DMS114 treated with DMSO at 0.1 percent for 48 hours (cell line): ENCODE measurements around the gene PAIP2B.
"Not testable (repeated sequence)": the region's sequence is repeated elsewhere in the genome, so short reads cannot be mapped to it uniquely, and the experiment has no call there.

Experiments
- DNase-seq: peaks from one replicate; lab custom pipeline; 2025; ENCODE audit not compliant: unreplicated experiment; lab: John Stamatoyannopoulos, UW

PAIP2B gene, protein sequence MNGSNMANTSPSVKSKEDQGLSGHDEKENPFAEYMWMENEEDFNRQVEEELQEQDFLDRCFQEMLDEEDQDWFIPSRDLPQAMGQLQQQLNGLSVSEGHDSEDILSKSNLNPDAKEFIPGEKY

DNA sequence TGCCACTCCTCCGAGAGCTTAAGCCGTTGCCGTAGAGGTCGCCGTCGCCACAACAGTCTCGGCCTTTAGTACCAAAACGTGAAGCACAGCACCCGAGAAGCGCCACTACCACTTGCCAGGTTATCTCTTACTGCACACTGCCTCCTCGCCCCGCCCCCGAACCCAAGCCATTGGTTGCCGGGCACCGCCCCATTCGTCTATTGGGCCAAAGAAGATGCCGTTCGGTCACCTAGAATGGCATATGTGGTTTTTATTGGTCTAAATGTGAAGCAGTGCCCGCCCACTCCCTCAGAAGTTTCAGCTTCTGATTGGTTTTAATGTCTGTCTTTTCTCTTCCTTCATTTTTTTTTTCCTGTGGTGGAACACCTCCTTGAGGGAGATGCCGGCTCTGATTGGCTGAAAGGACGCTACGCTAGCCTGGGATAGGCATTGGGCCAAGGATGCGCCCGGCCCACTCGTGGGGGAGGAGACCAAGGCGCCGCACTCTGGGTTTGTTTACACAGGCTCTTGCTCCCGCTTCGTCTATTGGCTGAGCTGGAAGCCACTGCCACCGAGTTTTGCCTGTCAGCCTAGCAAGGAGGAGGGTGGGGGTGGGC is at the start of gene PAIP2B:
Gene PAIP2B, minus strand, starts transcription at position 139 of the 596 bp plus-strand sequence. CDS start 24,514 bp downstream, outside the sequence.
- DNase-seq, result peak; percentile 100

DNA sequence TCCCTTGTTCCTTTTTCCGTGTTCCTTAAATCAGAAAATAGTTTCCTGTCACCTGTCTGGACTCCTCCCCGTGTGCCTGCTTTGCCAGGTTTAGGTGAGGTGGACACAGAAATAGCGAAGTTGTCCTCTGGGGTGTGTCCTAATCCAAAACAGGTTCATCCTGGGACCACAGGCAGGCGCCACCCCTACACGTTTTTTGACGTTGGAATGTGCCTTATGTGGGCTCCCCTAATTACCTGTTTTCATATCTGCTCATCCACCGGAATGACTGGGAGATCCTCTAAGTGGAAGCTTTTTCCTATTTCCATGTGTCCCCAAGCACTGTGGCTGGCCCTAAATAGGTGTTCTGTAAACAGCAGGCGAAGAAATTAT is 49.0 kb upstream of the PAIP2B start:
- DNase-seq, result no peak

DNA sequence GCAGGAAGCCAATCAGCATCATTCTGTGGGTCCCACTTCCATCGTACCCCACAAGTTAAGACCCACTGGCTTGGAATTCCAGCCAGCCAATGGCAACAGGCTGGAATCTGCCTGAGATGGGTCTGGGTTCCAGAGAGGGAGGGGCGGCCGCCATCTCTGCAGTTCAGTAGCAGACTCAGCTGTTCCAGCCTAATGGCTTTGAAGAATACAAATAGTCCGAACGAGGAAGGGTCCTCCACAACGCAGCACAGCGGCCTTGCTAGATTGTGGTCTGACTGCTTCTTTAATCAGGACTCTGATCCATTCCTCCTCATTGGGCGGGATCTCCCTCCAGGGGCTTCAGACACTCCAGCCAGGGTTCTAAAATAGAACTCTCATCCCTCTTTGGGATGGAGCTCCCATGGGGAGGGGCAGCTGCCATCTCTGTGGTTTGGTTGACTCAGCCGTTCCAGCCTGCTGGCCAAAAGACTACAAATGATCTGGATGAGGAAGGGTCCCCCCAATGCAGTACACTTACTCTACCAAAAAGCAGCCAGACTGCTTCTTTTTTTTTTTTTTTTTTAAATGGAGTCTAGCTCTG is 42.7 kb upstream of the PAIP2B start:
- no peak for DNase-seq

DNA sequence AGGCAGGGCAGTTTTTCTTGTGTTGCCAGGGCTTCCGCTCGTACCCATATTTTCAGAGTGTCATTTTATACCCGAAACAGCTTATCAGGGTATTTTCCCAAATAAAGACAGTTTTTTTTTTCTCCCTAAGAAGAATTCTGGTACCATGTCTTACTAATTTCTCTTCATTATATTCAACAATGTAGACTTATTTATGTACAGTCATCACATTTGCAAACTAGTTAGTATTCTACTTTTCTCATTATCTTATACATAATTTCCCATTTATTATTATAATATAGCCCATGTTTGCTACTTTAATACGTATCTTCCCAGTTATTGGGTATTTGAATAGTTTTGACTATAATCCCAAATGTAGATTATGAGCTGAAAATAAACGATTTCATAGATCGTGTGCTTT is 36.5 kb upstream of the PAIP2B start:
- DNase-seq, result no peak

DNA sequence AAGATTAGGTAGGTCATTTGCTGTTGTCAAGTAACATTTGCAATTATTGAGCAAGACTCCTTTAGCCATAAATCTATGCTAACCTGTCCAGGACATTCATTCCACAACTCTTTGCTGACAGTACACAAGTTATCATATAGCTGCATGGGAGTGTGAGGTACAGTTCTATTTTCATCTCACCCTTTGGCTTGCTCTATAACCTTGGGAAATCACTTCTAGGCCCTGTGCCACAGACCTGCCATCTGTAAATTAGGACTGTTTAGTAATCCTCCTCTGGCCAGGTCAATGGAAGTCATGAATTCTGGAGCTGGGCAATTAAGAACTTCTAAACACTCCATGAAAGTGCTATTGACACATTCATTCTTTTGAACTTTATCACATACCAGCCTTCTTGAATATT is 34.6 kb upstream of the PAIP2B start:
- DNase-seq, result no peak

DNA sequence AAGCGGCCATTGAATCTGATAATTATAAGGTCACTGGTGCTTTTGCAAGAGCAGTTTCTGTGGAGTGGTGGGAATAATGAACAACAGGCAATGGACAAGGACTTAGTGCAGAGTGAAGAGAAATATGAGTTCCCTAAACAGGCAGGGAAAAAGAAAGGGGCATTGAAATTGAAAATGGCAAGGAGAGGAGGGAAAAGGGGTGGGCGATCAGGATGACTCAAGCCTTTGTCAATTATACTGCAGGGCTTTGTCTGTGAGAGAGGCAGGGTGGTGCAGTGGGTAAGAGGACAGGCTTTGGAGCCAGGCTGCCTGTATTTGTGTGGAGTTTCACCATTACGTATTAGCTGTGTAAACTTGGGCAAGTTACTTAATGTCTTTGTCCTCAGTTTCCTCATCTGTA is 29.5 kb upstream of the PAIP2B start:
- no peak for DNase-seq

DNA sequence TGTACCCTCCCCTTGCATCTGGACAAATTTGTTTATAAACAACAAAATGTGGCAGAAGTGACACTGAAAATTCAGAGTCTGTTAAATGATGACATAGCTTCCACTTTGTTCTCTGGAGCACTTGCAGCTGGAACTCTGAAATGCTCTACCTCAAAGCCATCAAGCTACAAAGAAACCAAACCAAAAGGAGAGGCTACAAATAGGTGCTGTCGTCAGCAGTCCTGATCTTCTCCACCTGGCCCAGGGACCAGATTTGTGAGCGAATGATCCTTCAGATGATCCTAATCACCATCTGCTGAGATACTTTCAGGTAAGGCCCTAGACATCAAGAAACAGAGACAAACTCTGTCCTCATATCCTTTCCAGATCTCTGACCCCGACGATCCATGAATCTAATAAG is 27.9 kb upstream of the PAIP2B start:
- no peak for DNase-seq

DNA sequence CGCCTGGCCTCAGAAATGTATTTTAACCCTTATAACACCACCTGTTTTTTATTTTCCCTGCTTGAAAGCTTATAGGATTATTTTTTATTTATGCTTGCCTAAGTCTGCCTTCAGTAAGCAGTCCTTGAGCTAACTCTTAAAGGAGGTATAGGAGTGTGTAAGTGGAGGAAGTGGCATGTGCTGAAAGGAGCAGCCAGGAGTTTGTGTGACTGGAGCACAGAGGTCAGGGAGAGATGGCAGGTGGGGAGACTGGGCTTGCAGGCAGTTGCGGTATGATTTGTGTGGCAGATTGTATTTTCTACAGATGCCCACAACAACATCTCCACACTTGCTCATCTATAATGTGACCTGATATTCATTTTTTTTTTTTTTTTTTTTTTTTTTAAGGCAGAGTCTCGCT is 27.2 kb upstream of the PAIP2B start:
- DNase-seq, result no peak

DNA sequence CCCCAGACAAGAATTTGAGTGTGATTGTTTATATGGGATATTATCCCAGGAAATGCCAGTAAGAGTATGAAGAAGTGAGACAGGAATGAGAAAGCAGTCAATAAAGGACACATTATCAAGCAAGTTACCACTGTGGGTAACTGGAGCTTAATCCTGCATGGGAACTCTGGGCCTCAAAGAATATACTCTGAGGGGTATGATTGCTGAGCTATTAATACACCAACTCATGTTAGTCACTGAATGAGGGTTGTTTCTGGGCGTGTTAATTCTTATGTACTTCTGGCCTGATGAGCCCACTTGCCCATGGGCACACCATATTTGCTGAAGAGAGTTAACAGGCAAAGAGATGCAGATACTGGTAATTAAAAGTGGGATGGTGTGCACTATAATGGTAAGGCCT is 26.6 kb upstream of the PAIP2B start:
- no peak for DNase-seq

DNA sequence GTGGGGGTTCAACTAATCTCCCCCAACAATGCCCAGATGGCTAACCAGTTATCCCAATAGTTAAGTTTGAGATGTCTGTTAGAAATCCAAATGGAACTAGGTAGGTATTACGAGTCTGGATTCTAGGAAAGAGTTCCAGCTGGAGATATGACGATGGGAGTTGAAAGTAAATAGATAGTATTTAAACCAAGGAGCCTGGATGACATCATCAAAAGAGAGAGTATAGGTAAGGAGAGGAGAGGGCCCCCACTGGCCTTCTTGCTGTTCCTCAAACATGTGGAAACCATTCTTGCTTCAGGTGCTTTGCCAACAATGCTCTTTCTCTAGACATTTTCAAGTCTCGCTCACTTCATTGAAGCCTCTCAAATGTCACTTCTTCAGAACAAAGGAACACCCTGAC is 26.0 kb upstream of the PAIP2B start:
- DNase-seq, result no peak

DNA sequence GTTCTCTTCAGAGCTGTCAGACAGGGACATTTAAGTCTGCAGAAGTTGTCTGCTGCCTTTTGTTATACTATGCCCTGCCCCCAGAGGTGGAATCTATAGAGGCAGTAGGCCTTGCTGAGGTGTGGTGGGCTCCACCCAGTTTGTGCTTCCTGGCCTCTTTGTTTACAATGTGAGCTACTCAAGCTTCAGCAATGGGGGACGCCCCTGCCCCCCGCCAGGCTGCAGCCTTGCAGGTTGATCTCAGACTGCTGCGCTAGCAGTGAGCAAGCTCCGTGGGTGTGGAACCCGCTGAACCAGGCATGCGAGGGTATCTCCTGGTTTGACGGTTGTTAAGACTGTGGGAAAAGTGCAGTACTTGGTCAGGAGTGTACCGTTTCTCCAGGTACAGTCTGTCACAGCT is 24.0 kb upstream of the PAIP2B start:
- no peak for DNase-seq

DNA sequence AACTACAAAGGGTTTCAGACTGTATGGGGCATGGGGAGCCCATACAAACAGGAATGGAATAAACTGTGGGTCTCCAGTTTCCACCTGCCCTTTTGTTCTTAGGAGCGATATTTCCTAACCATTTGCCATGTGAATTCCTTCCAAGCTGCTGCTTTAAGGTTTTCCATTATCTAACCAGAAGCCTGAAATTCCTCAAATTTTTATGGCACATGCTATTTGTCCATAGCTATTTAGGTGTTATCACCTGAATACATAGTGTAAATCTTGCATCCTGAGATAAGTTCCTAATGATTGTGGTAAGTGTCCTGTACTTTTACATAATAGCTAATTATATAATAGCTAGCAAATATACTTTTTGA is 17.4 kb upstream of the PAIP2B start:
- no peak for DNase-seq

DNA sequence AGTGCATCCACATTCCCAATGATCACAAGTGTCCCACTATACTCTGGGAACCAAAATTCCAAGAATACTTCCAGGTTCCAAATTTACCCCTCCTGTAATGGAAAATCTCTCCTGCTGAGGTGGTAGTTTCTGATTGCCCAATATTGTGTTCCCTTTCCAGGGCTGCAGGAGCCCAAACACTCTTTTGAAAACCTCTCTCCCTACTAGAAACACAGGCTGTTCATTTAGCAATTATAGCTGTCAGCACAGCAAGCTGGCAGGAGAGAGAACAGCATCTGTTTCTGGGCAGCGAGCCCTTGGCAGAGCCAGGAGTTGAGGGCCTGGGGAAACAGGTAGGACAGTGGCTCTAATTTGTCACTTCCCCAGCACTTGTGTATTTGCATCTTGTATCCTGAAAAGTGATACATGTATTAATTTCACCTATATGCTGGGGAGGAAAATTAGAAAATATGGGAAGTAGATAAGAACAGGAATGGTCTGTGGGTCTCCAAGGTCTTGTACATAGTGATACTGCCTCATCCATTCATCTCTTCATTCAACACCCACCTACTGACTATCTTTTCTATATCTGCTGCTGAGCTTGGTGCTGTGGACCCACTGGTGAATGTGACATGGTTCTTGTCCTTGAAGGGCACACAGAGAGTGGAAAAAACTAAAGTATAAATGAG is 16.9 kb upstream of the PAIP2B start:
- no peak for DNase-seq

DNA sequence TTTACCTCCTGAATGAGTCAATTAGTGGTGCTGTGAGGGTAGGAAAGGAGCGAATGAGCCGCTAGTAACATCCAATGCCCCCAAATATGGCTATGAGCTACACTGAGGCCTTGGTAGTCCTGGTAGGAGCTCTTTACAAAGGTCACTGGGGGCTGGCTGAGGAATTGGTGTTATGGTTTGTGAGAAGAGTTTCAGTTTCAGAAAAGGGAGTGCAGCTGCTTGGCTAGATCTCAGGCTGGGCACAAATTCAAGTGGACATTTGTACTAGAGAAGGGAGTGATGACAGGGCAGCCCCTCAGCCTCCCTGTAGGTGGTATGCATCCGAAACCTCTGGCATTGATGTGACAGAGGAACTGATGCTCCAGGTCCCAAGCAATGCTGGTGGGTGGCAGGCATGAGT is 13.9 kb upstream of the PAIP2B start:
- DNase-seq, result no peak

DNA sequence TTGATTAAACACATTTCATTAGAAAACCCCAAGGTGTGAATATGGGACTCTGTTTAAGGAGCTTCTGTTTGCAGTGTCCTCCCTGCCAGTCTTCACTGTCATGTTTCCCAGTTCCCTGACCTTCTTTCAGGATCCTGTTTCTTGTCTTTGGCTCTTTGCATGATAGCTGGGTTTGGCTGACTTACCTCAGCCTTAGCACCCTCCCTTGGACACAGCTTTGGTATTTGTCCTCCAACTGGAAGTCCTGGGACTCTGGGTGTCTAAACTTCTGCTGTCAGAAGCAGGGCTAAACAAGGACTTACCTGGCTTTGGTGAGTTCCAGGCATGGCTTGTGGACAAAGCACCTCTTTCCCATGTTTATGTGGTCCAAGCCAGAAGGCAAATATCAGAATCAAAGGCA is 11.2 kb upstream of the PAIP2B start:
- DNase-seq, result no peak

DNA sequence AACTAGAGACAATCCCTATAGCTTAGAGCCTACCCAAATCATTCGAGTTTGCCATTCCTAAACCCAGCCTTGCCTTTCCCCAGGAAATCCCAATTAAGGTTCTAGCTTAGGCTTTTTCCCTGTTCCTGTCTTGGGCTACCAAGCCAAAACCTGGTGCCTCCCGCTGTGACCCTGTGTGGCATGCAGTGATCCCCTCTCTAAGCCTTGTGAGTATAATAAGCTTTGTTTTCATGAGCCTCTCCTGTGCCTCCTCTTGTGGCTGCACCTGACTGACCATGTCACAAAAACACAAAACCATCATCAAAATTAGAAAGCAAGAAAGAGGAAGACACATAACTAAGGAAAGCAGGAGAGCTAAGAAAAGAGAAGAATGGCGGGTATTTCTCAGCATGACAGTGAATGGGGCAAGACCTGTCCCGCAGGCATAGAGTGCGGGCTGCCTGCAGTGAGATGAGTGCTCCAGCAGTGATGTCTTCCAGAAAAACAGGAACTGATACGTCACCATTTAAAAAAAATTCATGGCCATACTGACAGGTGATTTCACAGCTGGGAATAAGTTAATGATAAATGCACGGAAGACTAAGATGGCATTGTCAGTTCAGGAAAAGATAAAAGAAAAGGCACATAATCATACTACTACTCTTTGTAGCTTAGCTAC is 9.2 kb upstream of the PAIP2B start:
- no peak for DNase-seq

DNA sequence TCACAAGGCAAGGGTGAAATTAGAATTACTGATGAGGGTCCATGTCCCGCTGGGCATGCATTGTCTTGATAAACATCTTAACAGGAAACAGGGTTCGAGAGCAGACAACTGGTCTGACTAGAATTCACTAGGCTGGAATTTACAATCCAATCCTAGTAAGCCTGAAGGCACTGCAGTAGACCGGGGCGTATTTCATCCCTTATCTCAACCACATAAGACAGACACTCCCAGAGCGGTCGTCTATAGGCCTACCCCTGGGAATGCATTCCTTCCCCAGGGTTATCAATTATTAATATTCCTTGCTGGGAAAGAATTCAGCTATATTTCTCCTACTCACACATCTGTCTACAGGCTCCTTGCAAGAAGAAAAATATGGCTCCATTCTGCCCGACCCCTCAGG is 6.2 kb upstream of the PAIP2B start:
- DNase-seq, result not testable (repeated sequence)

DNA sequence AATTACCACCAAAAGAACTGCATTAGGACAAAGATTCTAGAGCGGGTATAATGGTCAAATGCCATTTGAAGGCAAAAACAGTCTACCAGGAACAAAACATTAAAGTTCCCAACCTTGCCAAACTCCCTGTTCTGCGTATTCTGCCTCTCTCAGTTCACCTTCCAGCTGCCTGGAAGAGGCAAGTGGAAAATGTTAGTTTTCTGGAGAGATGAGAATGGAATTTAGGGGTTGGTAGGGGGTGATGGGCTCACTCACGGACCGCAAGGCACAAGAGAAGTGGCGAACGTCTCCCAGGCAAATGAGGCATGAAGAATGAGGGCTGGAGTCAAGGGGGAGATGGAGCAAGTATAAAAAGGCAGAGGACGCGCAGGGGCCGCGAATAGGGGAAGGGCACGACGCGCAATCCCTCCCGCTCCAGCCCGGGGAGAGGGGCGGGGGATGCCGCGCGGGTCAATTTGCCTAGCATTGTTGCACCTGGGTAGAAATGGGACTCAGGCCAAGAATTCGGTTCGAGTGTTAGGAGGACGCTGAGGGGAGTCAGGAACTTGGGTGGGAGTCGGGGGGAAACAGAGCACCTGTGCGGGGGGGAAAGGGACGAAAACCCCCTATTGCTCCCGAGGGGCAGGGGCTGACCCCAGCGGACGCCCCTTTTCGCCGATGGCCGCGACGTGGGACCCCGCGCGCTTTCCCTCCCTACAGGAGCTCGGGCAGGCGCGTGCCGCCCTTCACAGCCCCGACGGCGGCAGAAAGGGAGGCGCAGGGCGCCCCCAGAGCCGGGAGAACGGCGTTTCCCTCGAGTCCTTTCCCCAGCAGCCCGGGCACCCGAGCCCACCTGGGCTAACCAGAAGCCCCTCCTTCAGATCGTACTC is 573 bp downstream of the PAIP2B start:
- no peak for DNase-seq

DNA sequence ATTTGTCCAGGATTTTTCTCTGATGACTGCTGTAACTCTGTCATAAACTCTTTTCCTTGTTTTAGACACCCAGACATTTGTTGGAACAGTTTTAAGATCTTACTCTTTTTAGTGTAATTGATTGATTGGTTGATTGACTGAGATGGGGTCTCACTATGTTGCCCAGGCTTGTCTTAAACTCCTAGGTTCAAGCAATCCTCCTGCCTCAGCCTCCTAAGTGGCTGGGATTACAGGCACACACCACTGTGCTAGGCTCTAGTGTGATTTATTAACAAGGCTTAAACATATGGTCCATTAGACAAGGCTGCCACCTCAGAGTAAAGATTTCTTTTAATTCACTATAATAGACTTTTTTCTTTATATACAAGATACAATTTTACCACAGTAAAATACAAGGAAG is 2.0 kb downstream of the PAIP2B start:
- no peak for DNase-seq

DNA sequence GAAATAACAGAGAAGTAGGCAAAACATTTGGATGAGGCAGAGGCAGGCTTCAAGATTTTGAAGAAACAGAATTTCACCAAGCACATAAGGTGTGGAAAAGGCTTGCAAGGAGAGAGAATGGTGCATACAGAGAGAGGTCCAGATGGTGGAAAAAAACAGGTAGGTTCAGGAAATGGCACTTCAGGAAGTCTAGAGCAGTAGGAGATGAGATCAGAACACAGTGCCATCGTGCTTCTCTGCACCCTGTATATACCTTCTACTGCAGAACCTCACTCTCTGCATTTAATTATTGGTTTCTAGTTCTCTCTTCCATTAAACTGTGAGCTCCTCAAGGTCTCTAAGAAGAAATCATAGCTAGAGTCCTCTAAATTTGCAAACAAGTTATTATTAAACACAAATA is 2.4 kb downstream of the PAIP2B start:
- no peak for DNase-seq

DNA sequence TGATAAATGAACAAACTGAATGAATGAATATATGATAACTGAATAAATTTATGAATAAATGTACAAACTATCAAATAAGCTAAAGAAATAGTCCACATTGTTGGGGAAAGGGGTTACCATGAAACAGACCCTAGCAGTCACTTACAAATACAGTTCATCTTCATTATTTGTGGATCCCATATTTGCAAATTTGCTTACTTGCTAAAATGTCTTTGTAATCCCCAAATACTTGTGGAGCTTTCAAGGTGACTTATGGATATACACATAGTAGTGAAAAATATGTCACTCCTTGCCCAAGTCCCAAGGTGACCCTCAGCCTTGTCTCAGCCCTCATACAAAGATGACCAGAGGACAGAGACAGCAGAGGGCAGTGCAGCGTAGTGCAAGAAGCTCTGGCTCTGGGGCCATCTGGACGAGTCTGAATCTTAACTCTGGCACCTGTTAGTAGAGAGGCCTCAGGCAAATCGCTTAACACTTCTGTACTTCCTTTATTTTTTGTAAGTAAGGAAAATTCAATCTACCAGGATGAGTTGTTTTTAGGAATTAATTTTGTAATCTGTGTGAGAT is 3.1 kb downstream of the PAIP2B start:
- peak; percentile 68 for DNase-seq
